Measurements from ENCODE around the gene PIAS3.
"Not testable (repeated sequence)": the region's sequence is repeated elsewhere in the genome, so short reads cannot be mapped to it uniquely, and the experiment has no call there.

The PIAS3 gene

DNA sequence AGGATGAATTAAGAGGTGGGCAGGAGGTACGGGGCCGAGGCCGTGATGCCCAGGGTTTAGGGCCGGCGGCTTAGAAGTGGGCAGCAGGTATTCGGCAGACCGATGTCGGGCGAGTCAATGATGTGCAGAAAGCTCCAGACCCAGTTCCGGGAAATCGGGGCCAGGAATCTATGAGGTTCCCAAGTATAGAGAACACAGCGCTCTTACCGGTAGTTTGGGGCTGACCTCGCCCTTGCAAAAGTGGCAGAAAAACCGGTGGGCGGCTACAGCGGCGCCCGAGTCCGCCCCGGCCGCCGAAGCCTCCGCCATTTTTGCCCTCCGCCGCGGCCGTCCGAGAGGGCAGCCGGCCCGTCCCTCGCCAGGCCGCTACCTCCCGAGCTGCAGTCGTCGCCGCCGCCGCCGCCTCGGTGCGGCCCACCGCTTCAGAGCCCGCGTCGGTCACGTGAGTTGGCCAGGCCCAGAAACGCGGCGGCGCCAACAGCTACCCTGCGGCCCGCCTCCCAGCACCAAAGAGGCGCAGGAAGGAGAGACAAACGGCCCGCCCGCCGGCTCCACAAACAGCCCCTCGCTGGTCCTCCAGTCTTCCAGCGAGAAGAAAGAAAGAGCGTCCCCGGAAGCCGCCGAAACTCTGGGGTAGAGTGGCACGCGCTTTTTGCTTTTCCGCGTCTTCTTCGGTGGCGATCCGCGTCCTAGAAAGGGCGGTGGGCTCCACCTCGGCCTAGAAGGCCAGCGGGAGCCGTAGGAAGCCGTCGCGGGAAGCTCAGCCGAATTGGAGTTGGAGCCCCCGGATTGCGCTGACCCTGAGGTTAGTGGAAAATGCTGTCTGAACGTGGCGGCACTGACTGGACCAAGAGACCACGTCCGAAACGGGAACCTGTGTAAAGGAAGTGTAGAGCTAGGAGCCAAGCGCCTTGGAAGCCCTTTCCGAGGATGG is 35.0 kb downstream of the PIAS3 start, which contains the start of the genes POLR3C and RNF115:
Gene POLR3C, plus strand, starts transcription at position 636 of the 934 bp plus-strand sequence. CDS start 1,577 bp downstream, outside the sequence.
Gene RNF115, minus strand, starts transcription at position 531 of the 934 bp plus-strand sequence. Its CDS starts 222 bp downstream, at position 309.
- DNase-seq (ENCODE audit: low read depth): peak; percentile 84

DNA sequence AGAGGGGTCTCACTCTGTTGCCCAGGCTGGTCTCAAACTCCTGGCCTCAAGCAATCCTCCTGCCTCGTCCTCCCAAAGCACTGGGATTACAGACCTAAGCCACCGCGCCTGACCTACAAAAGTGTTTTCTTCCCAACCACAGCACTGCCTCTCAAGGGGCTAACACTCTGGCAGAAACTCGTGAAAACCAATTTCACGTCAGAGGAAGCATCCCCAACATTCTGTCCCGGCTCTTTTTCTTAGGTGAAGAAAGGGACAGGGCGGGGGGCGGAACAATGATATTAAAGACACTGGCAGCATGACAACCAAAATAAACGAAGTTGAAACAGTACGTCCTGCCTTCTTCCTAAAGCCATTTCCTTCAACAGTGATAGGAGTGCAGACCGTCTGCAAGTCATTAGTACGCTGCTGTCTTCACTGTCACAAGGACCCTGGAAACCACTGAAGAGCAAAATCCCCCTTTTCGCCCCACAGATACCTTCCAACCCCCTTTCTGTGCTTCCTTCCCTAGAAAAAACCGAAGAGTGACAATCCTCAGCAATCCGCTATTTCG is 36.0 kb downstream of the PIAS3 start:
- DNase-seq (ENCODE audit: low read depth): not testable (repeated sequence)

DNA sequence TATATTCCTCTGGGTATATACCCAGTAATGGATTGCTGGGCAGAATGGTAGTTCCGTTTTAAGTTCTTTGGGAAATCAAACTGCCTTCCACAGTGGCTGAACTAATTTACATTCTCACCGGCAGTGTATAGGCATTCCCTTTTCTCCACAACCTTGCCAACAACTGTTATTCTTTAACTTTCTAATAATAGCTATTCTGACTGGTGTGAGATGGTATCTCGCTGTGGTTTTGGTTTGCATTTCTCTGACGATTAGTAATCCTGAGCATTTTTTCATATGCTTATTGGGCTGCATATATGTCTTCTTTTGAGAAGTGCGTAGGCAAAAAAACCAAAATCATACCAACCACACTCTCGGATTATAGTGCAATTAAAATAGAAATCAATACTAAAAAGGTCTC is 40.8 kb downstream of the PIAS3 start:
- DNase-seq (ENCODE audit: low read depth): not testable (repeated sequence)

DNA sequence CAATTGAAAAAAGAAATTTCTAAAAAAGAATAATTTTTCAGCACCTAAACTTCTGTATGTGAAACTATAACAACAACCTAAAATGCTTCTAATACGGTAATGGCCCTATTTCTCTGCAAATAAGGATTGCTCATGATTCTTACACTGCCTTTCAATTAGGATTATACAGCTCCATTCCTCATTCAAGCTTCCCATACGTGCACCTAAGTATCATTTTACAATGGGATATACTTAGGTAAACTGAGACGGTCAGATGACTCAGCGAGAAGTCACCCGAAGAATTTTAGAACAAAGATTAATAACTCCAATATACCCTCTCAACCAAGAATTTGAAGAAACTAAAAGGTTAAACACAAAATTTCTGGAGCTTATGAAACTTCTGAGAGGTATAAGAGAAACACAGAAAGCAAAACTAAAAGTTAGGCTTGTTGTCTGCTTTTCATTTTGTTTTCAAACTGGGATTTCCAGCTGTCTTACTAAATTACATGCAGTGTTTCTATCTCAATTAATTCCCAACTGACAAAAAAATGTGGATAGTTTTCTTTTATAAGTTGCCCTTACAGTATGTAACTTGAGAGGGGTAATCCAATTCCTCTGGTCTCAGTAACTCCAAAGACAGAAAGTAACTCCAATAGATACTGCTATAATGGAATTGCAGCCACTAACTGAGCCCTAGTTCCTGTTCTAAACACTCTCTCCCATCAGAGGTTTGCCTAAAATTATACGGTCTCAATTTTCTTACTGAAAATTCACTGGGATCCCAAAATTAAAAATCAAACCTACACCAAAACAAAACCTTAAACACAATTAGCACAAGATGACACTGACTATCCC is 45.7 kb downstream of the PIAS3 start:
- not testable (repeated sequence) for DNase-seq (ENCODE audit: low read depth)

DNA sequence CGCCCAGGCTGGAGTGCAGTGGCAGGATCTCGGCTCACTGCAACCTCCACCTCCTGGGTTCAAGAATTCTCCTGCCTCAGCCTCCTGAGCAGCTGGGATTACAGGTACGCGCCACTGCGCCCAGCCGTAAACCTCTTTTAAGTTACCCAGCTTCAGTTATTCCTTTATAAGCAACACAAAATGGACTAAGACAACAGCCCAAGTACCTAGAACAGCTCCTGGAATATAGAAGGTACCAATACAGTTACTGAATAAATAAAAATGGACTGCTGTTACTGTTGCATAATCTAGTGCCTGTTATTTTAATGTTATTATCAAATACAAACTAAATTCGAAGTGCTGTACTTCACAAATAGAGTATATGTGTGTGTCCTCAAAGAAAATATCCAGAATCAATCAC is 52.0 kb downstream of the PIAS3 start:
- no peak for DNase-seq (ENCODE audit: low read depth)

DNA sequence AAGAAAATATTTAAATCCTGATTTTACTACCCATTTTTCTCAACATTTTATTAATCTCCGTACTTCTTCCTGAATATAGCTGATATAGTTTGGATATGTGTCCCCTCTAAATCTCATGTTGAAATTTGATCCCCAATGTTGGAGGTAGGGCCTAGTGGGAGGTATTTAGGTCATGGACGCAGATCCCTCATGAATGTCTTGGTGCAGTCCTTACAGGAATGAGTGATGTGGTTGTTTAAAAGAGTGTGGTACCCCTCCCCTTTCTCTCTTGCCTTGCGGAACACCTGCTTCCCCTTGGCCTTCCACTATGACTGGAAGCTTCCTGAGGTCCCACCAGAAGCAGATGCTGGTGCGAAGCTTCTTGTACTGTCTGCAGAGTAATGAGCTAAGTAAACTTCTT is 52.5 kb downstream of the PIAS3 start:
- no peak for DNase-seq (ENCODE audit: low read depth)

DNA sequence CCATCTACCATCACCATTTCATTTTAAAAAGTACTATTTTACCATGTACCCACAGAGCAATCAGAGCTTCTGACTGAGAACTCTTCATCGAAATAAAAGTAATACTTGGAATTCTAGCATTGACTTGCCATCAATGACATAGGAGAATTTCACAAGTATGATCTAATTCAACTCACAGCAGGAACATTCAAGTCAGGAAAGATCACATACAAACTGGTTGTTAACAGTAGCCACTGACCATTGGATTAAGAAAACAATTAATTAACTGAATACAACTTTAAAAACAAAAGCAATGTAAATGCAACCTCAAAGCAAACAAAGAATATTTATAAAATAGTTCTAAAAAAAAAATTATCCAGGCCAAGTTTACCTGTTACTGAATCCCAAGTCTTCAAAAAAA is 53.8 kb downstream of the PIAS3 start:
- DNase-seq (ENCODE audit: low read depth): no peak

DNA sequence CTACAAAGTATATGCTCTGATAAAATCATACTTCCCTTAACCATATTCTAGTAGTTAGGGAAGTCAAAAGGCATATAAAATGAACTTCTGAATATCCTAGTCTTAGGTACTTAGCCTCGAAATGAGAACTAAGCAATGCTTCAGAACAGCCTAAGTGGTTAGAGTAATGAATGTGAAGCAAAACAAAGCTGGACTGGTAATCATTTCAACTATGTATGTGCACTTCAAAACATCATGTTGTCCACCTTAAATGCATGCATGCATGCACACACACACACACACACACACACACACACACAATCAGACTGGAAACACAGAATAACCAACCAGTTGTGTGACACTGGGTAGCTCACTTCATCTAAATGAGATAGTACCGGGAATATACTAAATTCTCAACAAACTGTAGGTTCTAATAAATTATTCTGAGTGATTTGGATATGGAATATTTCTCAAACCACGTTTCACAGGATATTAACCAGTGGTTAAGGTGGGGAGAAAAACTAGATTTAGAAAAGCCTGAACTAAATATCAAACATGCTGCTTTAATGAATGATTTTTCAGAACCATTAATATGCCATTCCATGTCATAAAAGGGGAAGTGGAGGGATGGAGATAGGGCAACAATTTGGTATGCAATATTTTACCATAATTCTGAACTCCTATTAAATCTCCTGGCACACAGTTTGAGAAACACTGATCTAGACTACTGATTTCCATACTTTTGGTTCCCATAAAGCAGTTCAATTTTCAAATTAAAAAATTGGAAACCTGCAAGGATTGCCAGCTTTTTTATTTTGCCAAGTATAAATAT is 54.4 kb downstream of the PIAS3 start:
- DNase-seq (ENCODE audit: low read depth): no peak

DNA sequence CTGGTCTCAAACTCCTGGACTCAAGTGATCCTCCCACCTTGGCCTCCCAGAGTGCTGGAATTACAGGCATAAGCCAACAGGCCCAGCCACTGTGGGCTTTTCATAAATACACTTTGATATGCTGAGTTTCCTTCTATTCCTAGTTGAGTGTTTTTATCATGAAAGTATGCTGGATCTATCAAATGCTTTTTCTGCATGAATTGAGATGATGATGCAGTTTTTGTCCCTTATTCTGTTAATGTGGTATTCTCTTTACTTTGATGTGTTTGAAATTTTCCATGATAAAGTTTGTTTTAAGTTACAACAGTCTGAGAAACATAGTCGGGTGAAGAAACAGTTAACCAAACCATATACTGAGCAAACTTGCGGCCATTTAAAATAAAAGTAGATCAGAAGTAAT is 59.1 kb downstream of the PIAS3 start:
- DNase-seq (ENCODE audit: low read depth): no peak
